HG03439 (cell line): ENCODE results near the gene ANKRD65.

Experiments used
- ATAC-seq: cut with Tn5 transposase; IDR thresholded peaks from one replicate; pipeline ENCODE4 v1.9.1; 2021; ENCODE audit warnings: mild to moderate bottlenecking, moderate library complexity; ENCODE audit not compliant: unreplicated experiment

The ANKRD65 gene

GRCh38 chr1:1442069-1442770 lies 21.1 kb upstream of the ANKRD65 start:
- no peak for ATAC-seq

- no peak for ATAC-seq
These were observed 20.2 kb upstream of the ANKRD65 start for GRCh38 chr1:1441002-1441888.

- ATAC-seq = no peak
These were observed 19.4 kb upstream of the ANKRD65 start for GRCh38 chr1:1440262-1441001.

GRCh38 chr1:1439546-1440261 lies 18.6 kb upstream of the ANKRD65 start:
- no peak for ATAC-seq

GRCh38 chr1:1438531-1439381 lies 17.7 kb upstream of the ANKRD65 start:
- ATAC-seq = no peak

- no peak for ATAC-seq
These were observed 16.9 kb upstream of the ANKRD65 start for GRCh38 chr1:1437904-1438376.

- ATAC-seq = no peak
These were observed 16.2 kb upstream of the ANKRD65 start for GRCh38 chr1:1437033-1437903.

- ATAC-seq = no peak
These were observed 15.6 kb upstream of the ANKRD65 start for GRCh38 chr1:1436630-1437032.

- ATAC-seq = no peak
These were observed 15.0 kb upstream of the ANKRD65 start for GRCh38 chr1:1435911-1436629.

- no peak for ATAC-seq
These were observed 14.2 kb upstream of the ANKRD65 start, which contains the start of gene VWA1 for GRCh38 chr1:1435106-1435903. TSS of gene VWA1 (plus strand) at chr1:1435690. CDS start at chr1:1435749, 59 bp downstream.

- no peak for ATAC-seq
These were observed 13.7 kb upstream of the ANKRD65 start for GRCh38 chr1:1434824-1435105.

GRCh38 chr1:1434131-1434823 lies 13.2 kb upstream of the ANKRD65 start:
- ATAC-seq = no peak

GRCh38 chr1:1433804-1434130 lies 12.7 kb upstream of the ANKRD65 start:
- no peak for ATAC-seq

- no peak for ATAC-seq
These were observed 12.1 kb upstream of the ANKRD65 start for GRCh38 chr1:1432951-1433803.

- ATAC-seq = no peak
These were observed 11.3 kb upstream of the ANKRD65 start for GRCh38 chr1:1432274-1432950.
